Measurements from ENCODE around the gene RRBP1.

GRCh38 chr20:17647391-17648314 is 34.4 kb downstream of the RRBP1 start:
- TF ChIP-seq POLR2AphosphoS5 (IDR thresholded peaks at IDR 0.05; ENCODE audit: low read depth) (no peak), CTCF (IDR thresholded peaks at IDR 0.05; ENCODE audit: insufficient read depth, low read length) (no peak), REST (IDR thresholded peaks at IDR 0.05; ENCODE audit: insufficient replicate concordance, low read depth) (no peak), SPI1 (IDR thresholded peaks at IDR 0.05; ENCODE audit: borderline replicate concordance, low read depth) (no peak)

All from HL-60 (cell line).